OCI-LY7 (cell line): ENCODE results near the gene PHF21B. TPM values are rescaled to one million over a fixed set of nuclear protein-coding genes. Genes with fewer than 3 reads are reported as not detected.

Source experiments
- BruUV-seq: library from RNA; stranded (reverse); fragments of 400-500 nt; replicated peaks from 2 replicates; lab custom pipeline; 2021; lab: Mats Ljungman, UMichigan
- CTCF ChIA-PET: fragments of 300-600 bp; sonication (Branson Sonifier 250); formaldehyde crosslinking; loops from one replicate; lab custom pipeline; 2022; ENCODE audit warnings: antibody characterized with exemption; ENCODE audit not compliant: unreplicated experiment; lab: Charles Lee
- POLR2A ChIA-PET: fragments of 300-600 bp; sonication (Branson Sonifier 250); formaldehyde crosslinking; loops from one replicate; lab custom pipeline; 2022; ENCODE audit warnings: antibody characterized with exemption; lab: Charles Lee
- DNase-seq: peaks from one replicate; pipeline ENCODE4 v3.0.0-alpha.2; 2015; ENCODE audit warnings: low spot score
- H2AFZ ChIP-seq: fragments of 200-600 bp; sonication (generic), shearing (Covaris generic); 2 replicates; pipeline ENCODE4 v1.6.1; 2014; ENCODE audit warnings: mild to moderate bottlenecking, antibody characterized with exemption, low read length, moderate library complexity
- H3K27ac ChIP-seq: fragments of 200-600 bp; sonication (generic); 2 replicates; pipeline ENCODE4 v1.5.1; 2014; ENCODE audit warnings: mixed run types, low read depth, mild to moderate bottlenecking, moderate library complexity, low read length, inconsistent platforms; ENCODE audit not compliant: poor library complexity, severe bottlenecking
- H3K36me3 ChIP-seq: fragments of 200-600 bp; sonication (generic); 2 replicates; pipeline ENCODE4 v1.6.1; 2014; ENCODE audit warnings: mild to moderate bottlenecking, antibody characterized with exemption, low read length, moderate library complexity, mixed read lengths; ENCODE audit not compliant: insufficient read depth
- H3K4me1 ChIP-seq: fragments of 200-600 bp; sonication (generic); 2 replicates; pipeline ENCODE4 v1.5.1; 2014; ENCODE audit warnings: mild to moderate bottlenecking, low read length; ENCODE audit not compliant: insufficient read depth, poor library complexity, severe bottlenecking
- H3K4me2 ChIP-seq: fragments of 200-600 bp; sonication (generic); 2 replicates; pipeline ENCODE4 v1.6.1; 2014; ENCODE audit warnings: mild to moderate bottlenecking, low read length
- H3K4me3 ChIP-seq: fragments of 200-600 bp; sonication (generic); 2 replicates; pipeline ENCODE4 v1.5.1; 2014; ENCODE audit warnings: mild to moderate bottlenecking, low read depth, low read length; ENCODE audit not compliant: poor library complexity, severe bottlenecking
- H3K79me2 ChIP-seq: fragments of 200-600 bp; sonication (generic); 2 replicates; pipeline ENCODE4 v1.6.1; 2016; ENCODE audit warnings: low read depth, mild to moderate bottlenecking, low read length, moderate library complexity, mixed read lengths; ENCODE audit not compliant: insufficient read depth
- H3K9me2 ChIP-seq: fragments of 200-600 bp; sonication (generic); 2 replicates; pipeline ENCODE4 v1.6.1; 2016; ENCODE audit warnings: mild to moderate bottlenecking, low read length, mixed read lengths; ENCODE audit not compliant: insufficient read depth
- H3K9me3 ChIP-seq: fragments of 200-600 bp; sonication (generic); 2 replicates; pipeline ENCODE4 v1.6.1; 2014; ENCODE audit warnings: mild to moderate bottlenecking, mixed run types, low read length, mixed read lengths
- H4K20me1 ChIP-seq: fragments of 200-600 bp; sonication (generic); 2 replicates; pipeline ENCODE4 v1.6.1; 2014; ENCODE audit warnings: mild to moderate bottlenecking, antibody characterized with exemption, low read length, moderate library complexity, mixed read lengths; ENCODE audit not compliant: insufficient read depth
- CTCF ChIP-seq: fragments of 200-600 bp; sonication (generic); conservative IDR thresholded peaks from 2 replicates; pipeline ENCODE4 v1.5.1; 2014; ENCODE audit warnings: mild to moderate bottlenecking, antibody characterized with exemption, low read length, moderate library complexity, mixed read lengths
- EZH2phosphoT487 ChIP-seq: fragments of 200-600 bp; sonication (generic); IDR thresholded peaks from 2 replicates; pipeline ENCODE4 v1.6.1; 2018; ENCODE audit warnings: low read depth, borderline replicate concordance, mild to moderate bottlenecking, mixed run types, antibody characterized with exemption, low read length, moderate library complexity, mixed read lengths
- intact Hi-C: fragments of 100-400 bp; cut with micrococcal nuclease; formaldehyde crosslinking; loops from one replicate; pipeline ENCODE4 v1.10.0; 2022; ENCODE audit not compliant: unreplicated experiment
- total RNA-seq, 2 experiments: library from RNA; depleted of rRNA in 1 of 2; stranded (reverse); fragments of >200 nt in 1 of 2; shearing (Covaris generic) in 1 of 2; gene quantifications; 2 replicates each; pipeline ENCODE4 v1.2.3, GENCODE V29; 2014 to 2022

Gene PHF21B
- total RNA-seq, 2 experiments from 2014 or later: 9.4 to 12.4 TPM

- CTCF ChIA-PET: no interaction called here
- Histone ChIP-seq H3K9me3 (no peaks in the 10 kb centered on the region), H3K36me3 (peaks cover 20% of the 10 kb centered on the region), H3K4me2 (no peak overlapping the region), H3K4me1 (no peaks in the 10 kb centered on the region), H3K9me2 (no peaks in the 10 kb centered on the region), H3K4me3 (no peak overlapping the region), H2AFZ (no peak overlapping the region), H4K20me1 (no peaks in the 10 kb centered on the region), H3K79me2 (no peaks in the 10 kb centered on the region), H3K27ac (no peak overlapping the region)
- BruUV-seq: no TSS peak
- intact Hi-C loops: no loop called here
- POLR2A ChIA-PET: no interaction called here
- no peak for DNase-seq
- TF ChIP-seq EZH2phosphoT487 (no peak), CTCF (no peak)
Observed at GRCh38 chr22:44916281-44917231, 93.2 kb downstream of the PHF21B start.

DNA sequence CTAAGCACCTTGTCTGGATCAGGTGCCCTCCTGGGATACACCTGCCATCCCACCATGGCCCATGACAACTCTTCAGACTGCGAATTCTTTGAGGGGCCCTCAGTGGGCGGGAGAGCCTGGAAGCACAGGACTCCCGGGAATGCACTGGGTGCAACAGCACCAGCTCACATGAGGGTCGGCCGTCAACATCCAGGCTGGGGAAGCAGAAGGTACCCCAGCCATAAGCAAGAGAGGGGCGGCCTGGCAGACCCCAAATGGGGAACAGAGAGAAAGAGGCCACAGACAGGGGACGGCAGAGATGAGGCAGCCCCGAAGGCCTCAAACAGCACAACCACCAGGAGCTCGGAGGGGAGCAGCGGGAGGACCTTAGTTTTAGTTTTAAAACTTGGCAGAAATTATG, 94.4 kb downstream of the PHF21B start:
- H3K79me2 ChIP-seq: no peaks in the 10 kb centered on the region
- H3K27ac ChIP-seq: no peak overlapping the region
- no peaks in the 10 kb centered on the region for H3K9me3 ChIP-seq
- no peak overlapping the region for H3K4me3 ChIP-seq
- intact Hi-C loops: no loop called here
- CTCF ChIA-PET: no interaction called here
- no peak for TF ChIP-seq EZH2phosphoT487
- TF ChIP-seq CTCF: no peak
- no peaks in the 10 kb centered on the region for H3K9me2 ChIP-seq
- BruUV-seq: no TSS peak
- POLR2A ChIA-PET: no interaction called here
- no peaks in the 10 kb centered on the region for H4K20me1 ChIP-seq
- peaks cover 24% of the 10 kb centered on the region for H3K36me3 ChIP-seq
- no peak overlapping the region for H3K4me2 ChIP-seq
- DNase-seq: no peak
- no peak overlapping the region for H2AFZ ChIP-seq
- H3K4me1 ChIP-seq: no peaks in the 10 kb centered on the region
